H1 (cell line): ENCODE data around the gene SECISBP2. TPM values are rescaled to one million over a fixed set of nuclear protein-coding genes. Genes with fewer than 3 reads are reported as not detected.
"Not testable (repeated sequence)": the region's sequence is repeated elsewhere in the genome, so short reads cannot be mapped to it uniquely, and the experiment has no call there.

ENCODE experiments used
- CTCF ChIA-PET: fragments of 300-600 bp; sonication (Branson Sonifier 250); formaldehyde crosslinking; loops from one replicate; lab custom pipeline; 2021; ENCODE audit not compliant: partially characterized antibody; lab: Charles Lee
- POLR2A ChIA-PET: fragments of 300-600 bp; sonication (Branson Sonifier 250); formaldehyde crosslinking; loops from one replicate; lab custom pipeline; 2021; ENCODE audit warnings: inconsistent platforms; ENCODE audit not compliant: partially characterized antibody; lab: Charles Lee
- DNase-seq, 2 experiments: peaks; one replicate each; pipeline versions ENCODE4 v3.0.0 to v3.0.0-alpha.2; 2010 to 2022; ENCODE audit warnings: low spot score in 2 of 2, low read depth in 1 of 2, mixed read lengths in 1 of 2
- FAIRE-seq: peaks from 2 replicates; lab custom pipeline; 2011; peaks lifted over from hg19 to GRCh38; lab: Jason Lieb, UNC
- H2AFZ ChIP-seq: 2 replicates; pipeline ENCODE4 v1.8.1; 2012; ENCODE audit warnings: low read length, inconsistent platforms
- H2AK5ac ChIP-seq: 2 replicates; pipeline ENCODE4 v1.6.1; 2013; ENCODE audit warnings: low read depth, low read length
- H2BK120ac ChIP-seq: replicated peaks from 2 replicates; pipeline ENCODE3; 2013; ENCODE audit warnings: low read depth, low read length, inconsistent platforms
- H2BK12ac ChIP-seq: 2 replicates; pipeline ENCODE4 v1.6.1; 2013; ENCODE audit warnings: low read depth, low read length
- H2BK15ac ChIP-seq: 2 replicates; pipeline ENCODE4 v1.6.1; 2013; ENCODE audit warnings: low read length
- H2BK20ac ChIP-seq: 2 replicates; pipeline ENCODE4 v1.6.1; 2013; ENCODE audit warnings: low read length
- H2BK5ac ChIP-seq: 2 replicates; pipeline ENCODE4 v1.6.1; 2013; ENCODE audit warnings: low read depth, low read length
- H3K14ac ChIP-seq: 2 replicates; pipeline ENCODE4 v1.6.1; 2013; ENCODE audit warnings: inconsistent platforms; ENCODE audit not compliant: insufficient read length
- H3K18ac ChIP-seq: 2 replicates; pipeline ENCODE4 v1.6.1; 2013; ENCODE audit warnings: low read length; ENCODE audit errors: extremely low read depth
- H3K23ac ChIP-seq: 2 replicates; pipeline ENCODE4 v1.6.1; 2013; ENCODE audit warnings: inconsistent platforms; ENCODE audit not compliant: insufficient read length
- H3K23me2 ChIP-seq: 2 replicates; pipeline ENCODE4 v1.6.1; 2013; ENCODE audit warnings: low read depth, low read length
- H3K27ac ChIP-seq: 2 replicates; pipeline ENCODE4 v1.6.1; 2011; ENCODE audit warnings: low read depth, low read length, inconsistent platforms
- H3K27me3 ChIP-seq, 4 experiments: replicated peaks in 1 of 4; 1 replicate in 1 of 4; 2 replicates in 3 of 4; pipeline versions ENCODE4 v1.6.1 to v1.8.1; 2011 to 2013; ENCODE audit warnings: low read length in 3 of 4, mild to moderate bottlenecking in 3 of 4, inconsistent platforms in 2 of 4, mixed read lengths in 2 of 4, moderate library complexity in 1 of 4; ENCODE audit not compliant: control insufficient read depth in 3 of 4, insufficient read depth in 3 of 4; ENCODE audit errors: extremely low read depth in 1 of 4
- H3K36me3 ChIP-seq, 4 experiments: 2 replicates each; pipeline versions ENCODE4 v1.6.1 to v1.8.1; 2011 to 2013; ENCODE audit warnings: mild to moderate bottlenecking in 4 of 4, low read length in 3 of 4, moderate library complexity in 2 of 4, control low read depth in 1 of 4, inconsistent platforms in 1 of 4; ENCODE audit not compliant: insufficient read depth in 4 of 4, control insufficient read depth in 2 of 4
- H3K4ac ChIP-seq: replicated peaks from 2 replicates; pipeline ENCODE3; 2013; ENCODE audit warnings: low read length, low read depth, mixed read lengths, inconsistent platforms; ENCODE audit not compliant: insufficient read length
- H3K4me1 ChIP-seq, 4 experiments: replicated peaks in 1 of 4; 1 replicate in 1 of 4; 2 replicates in 3 of 4; pipeline versions ENCODE4 v1.6.1 to v1.8.1; 2011 to 2013; ENCODE audit warnings: low read length in 3 of 4, inconsistent platforms in 2 of 4, mixed read lengths in 1 of 4; ENCODE audit not compliant: insufficient read depth in 4 of 4, control insufficient read depth in 3 of 4
- H3K4me2 ChIP-seq, 2 experiments: 2 replicates each; pipeline versions ENCODE4 v1.6.1 to v1.8.1; 2011 to 2013; ENCODE audit warnings: low read depth in 2 of 2, low read length in 2 of 2, control low read depth in 1 of 2, inconsistent platforms in 1 of 2, mild to moderate bottlenecking in 1 of 2; ENCODE audit not compliant: insufficient read depth in 1 of 2
- H3K4me3 ChIP-seq, 4 experiments: fragments of 200-600, 300-600 bp in 1 of 4; sonication (generic), shearing (Covaris generic), sonication (Bioruptor Twin) in 1 of 4; 2 replicates each; pipeline versions ENCODE4 v1.5.1 to v1.8.1; 2011 to 2016; ENCODE audit warnings: low read length in 4 of 4, low read depth in 3 of 4, control low read depth in 2 of 4, inconsistent platforms in 2 of 4, mild to moderate bottlenecking in 2 of 4, mixed read lengths in 1 of 4, moderate library complexity in 1 of 4; ENCODE audit not compliant: insufficient read depth in 2 of 4; ENCODE audit errors: extremely low read depth in 1 of 4
- H3K56ac ChIP-seq: replicated peaks from 2 replicates; pipeline ENCODE3; 2013; ENCODE audit warnings: low read depth, mild to moderate bottlenecking, mixed read lengths, low read length, inconsistent platforms; ENCODE audit not compliant: insufficient read length
- H3K79me1 ChIP-seq: 2 replicates; pipeline ENCODE4 v1.6.1; 2013; ENCODE audit warnings: low read depth, low read length, control low read depth
- H3K79me2 ChIP-seq, 2 experiments: 2 replicates each; pipeline versions ENCODE4 v1.6.1 to v1.8.1; 2012 to 2013; ENCODE audit warnings: low read length in 2 of 2, mild to moderate bottlenecking in 2 of 2, inconsistent platforms in 1 of 2; ENCODE audit not compliant: insufficient read depth in 2 of 2, control insufficient read depth in 1 of 2
- H3K9ac ChIP-seq, 4 experiments: replicated peaks in 1 of 4; 1 replicate in 1 of 4; 2 replicates in 3 of 4; pipeline versions ENCODE4 v1.6.1 to v1.8.1; 2011 to 2013; ENCODE audit warnings: low read depth in 3 of 4, low read length in 3 of 4, control low read depth in 2 of 4, mild to moderate bottlenecking in 2 of 4, moderate library complexity in 2 of 4, inconsistent platforms in 1 of 4; ENCODE audit errors: extremely low read depth in 1 of 4
- H3K9me3 ChIP-seq, 2 experiments: 2 replicates each; pipeline versions ENCODE4 v1.6.1 to v1.8.1; 2012 to 2013; ENCODE audit warnings: mild to moderate bottlenecking in 2 of 2, moderate library complexity in 2 of 2, control low read depth in 1 of 2, inconsistent platforms in 1 of 2, low read depth in 1 of 2, low read length in 1 of 2, mixed read lengths in 1 of 2; ENCODE audit not compliant: insufficient read depth in 2 of 2
- H4K20me1 ChIP-seq, 2 experiments: replicated peaks in 1 of 2; 2 replicates each; pipeline versions ENCODE3 to v1.8.1; 2011 to 2013; ENCODE audit warnings: inconsistent platforms in 2 of 2, low read length in 2 of 2, mild to moderate bottlenecking in 1 of 2; ENCODE audit not compliant: insufficient read depth in 2 of 2, control insufficient read depth in 1 of 2
- H4K5ac ChIP-seq: 2 replicates; pipeline ENCODE4 v1.6.1; 2013; ENCODE audit warnings: low read length, low read depth, mixed read lengths, inconsistent platforms; ENCODE audit not compliant: insufficient read length
- H4K8ac ChIP-seq: 2 replicates; pipeline ENCODE4 v1.8.0; 2013; ENCODE audit warnings: mild to moderate bottlenecking, moderate library complexity, low read length, inconsistent platforms; ENCODE audit not compliant: insufficient read depth; ENCODE audit errors: extremely low read depth
- H4K91ac ChIP-seq: replicated peaks from 2 replicates; pipeline ENCODE3; 2013; ENCODE audit warnings: low read length, mixed read lengths, inconsistent platforms; ENCODE audit not compliant: insufficient read length
- WGBS, 2 experiments: shearing (Covaris generic) in 1 of 2; methylation state at CpG; one replicate each; pipeline versions ENCODE4 v1.1.6 to v1.1.7; 2013 to 2015; ENCODE audit warnings: low lambda C conversion rate in 2 of 2, mixed read lengths in 2 of 2, inconsistent platforms in 1 of 2, low coverage in 1 of 2, missing lambda C conversion rate in 1 of 2; ENCODE audit not compliant: insufficient replicate concordance in 2 of 2, insufficient coverage in 1 of 2, insufficient read length in 1 of 2; ENCODE audit errors: extremely low coverage in 1 of 2, missing lambda C conversion rate in 1 of 2; 5-methylcytosine and 5-hydroxymethylcytosine counted together
- polyA plus RNA-seq, 7 experiments: library from polyadenylated mRNA; depleted of rRNA in 3 of 7; stranded (reverse) in 5 of 7; unstranded in 2 of 7; fragments of >200 nt in 5 of 7; fragments of 200-250 nt in 2 of 7; gene quantifications; 1 replicate in 5 of 7; 2 replicates in 1 of 7; 4 replicates in 1 of 7; pipeline versions ENCODE4 v1.2.1 to v1.2.3, GENCODE V29; 2011 to 2013; ENCODE audit warnings: missing spikeins in 2 of 7, mixed read lengths in 2 of 7
- total RNA-seq: library from RNA; stranded (reverse); fragmentation: NEBNext Ultra II Directional; extraction: Animal tissue kit (Norgen Biotek cat#: 25700); gene quantifications from 2 replicates; pipeline ENCODE4 v1.2.1, GENCODE V29; 2021

The SECISBP2 gene
- total and polyA plus RNA-seq, 2 of the 8 experiments (the other 6 are each of a cell fraction or from before 2014, with no cell fraction given) = 39.0 to 61.7 TPM

DNA sequence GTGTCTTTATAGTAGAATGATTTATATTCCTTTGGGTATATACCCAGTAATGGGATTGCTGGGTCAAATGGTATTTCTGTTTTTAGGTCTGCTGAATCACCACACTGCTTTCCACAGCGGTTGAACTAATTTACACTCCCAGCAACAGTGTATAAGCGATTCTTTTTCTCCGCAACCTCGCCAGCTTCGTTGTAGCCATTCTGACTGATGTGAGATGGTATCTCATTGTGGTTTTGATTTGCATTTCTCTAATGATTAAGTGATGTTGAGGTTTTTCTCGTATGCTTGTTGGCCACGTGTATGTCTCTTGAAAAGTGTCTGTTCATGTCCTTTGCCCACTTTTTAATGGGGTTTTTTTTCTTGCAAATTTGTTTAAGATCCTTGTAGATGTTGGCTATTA, 25.5 kb downstream of the SECISBP2 start:
- H2BK15ac ChIP-seq, H4K8ac ChIP-seq, H3K18ac ChIP-seq, H3K14ac ChIP-seq, H4K5ac ChIP-seq, H3K27ac ChIP-seq, H3K79me2 ChIP-seq, H3K9ac ChIP-seq, H2BK20ac ChIP-seq, H3K4me3 ChIP-seq, FAIRE-seq, H4K20me1 ChIP-seq, H3K9me3 ChIP-seq, H2AK5ac ChIP-seq, H3K4me1 ChIP-seq, H3K56ac ChIP-seq, H2BK12ac ChIP-seq, DNase-seq, H3K23ac ChIP-seq, H3K4me2 ChIP-seq, H3K4ac ChIP-seq, H3K79me1 ChIP-seq, H2BK120ac ChIP-seq, H2AFZ ChIP-seq, H2BK5ac ChIP-seq, H3K27me3 ChIP-seq, H3K23me2 ChIP-seq, POLR2A ChIA-PET, H4K91ac ChIP-seq: not testable (repeated sequence)
- H3K36me3 ChIP-seq = peaks cover 21 to 82% (median 58%) of the 10 kb centered on the region in 4 experiments
- 90% methylated on average over 7 of the region's 7 CpGs; no CpG with 5 or more reads in 1 of the 2 experiments for WGBS, 2 experiments
- CTCF ChIA-PET = interaction anchor here (0.7 kb wide), 1 partner anchor 1623 kb away, joined by 3 read pairs; no protein-coding TSS in a partner anchor
